Activated T-helper 2 cell treated with anti-CD3 and anti-CD28 coated beads, Interferon-gamma antibody, Interleukin-2, Interleukin-4, amounts not matched to agents 10 μg/mL and 5 μg/mL and 100 μg/mL, durations not matched to agents 14 hours and 24 hours and 36 hours (primary cell): ENCODE results near the gene AMN. TPM values are rescaled to one million over a fixed set of nuclear protein-coding genes. Genes with fewer than 3 reads are reported as not detected.

ENCODE experiments used
- DNase-seq: peaks from one replicate; pipeline ENCODE4 v3.0.0; 2021; ENCODE audit warnings: low spot score
- H3K27ac Mint-ChIP-seq: one replicate; pipeline ENCODE4 v1.8.0; 2021; ENCODE audit warnings: mixed read lengths
- H3K27me3 Mint-ChIP-seq: one replicate; pipeline ENCODE4 v1.8.0; 2021; ENCODE audit warnings: low read depth, mixed read lengths
- H3K36me3 Mint-ChIP-seq: one replicate; pipeline ENCODE4 v1.8.0; 2021; ENCODE audit warnings: low read depth, mixed read lengths
- H3K4me1 Mint-ChIP-seq: one replicate; pipeline ENCODE4 v1.8.0; 2021; ENCODE audit warnings: low read depth, mixed read lengths
- H3K4me3 Mint-ChIP-seq: one replicate; pipeline ENCODE4 v1.8.0; 2021; ENCODE audit warnings: low read depth, mild to moderate bottlenecking, moderate library complexity, mixed read lengths
- H3K9me3 Mint-ChIP-seq: one replicate; pipeline ENCODE4 v1.8.0; 2021; ENCODE audit warnings: mixed read lengths
- intact Hi-C: fragments of 100-400 bp; cut with micrococcal nuclease; formaldehyde crosslinking; loops from one replicate; pipeline ENCODE4 v1.15.1; 2023
- total RNA-seq: library from RNA; stranded (reverse); gene quantifications from 2 replicates; pipeline ENCODE4 v1.2.3, GENCODE V29; 2022

AMN gene
- total RNA-seq, 1 donor from 2014 or later: 0.55 TPM

DNA sequence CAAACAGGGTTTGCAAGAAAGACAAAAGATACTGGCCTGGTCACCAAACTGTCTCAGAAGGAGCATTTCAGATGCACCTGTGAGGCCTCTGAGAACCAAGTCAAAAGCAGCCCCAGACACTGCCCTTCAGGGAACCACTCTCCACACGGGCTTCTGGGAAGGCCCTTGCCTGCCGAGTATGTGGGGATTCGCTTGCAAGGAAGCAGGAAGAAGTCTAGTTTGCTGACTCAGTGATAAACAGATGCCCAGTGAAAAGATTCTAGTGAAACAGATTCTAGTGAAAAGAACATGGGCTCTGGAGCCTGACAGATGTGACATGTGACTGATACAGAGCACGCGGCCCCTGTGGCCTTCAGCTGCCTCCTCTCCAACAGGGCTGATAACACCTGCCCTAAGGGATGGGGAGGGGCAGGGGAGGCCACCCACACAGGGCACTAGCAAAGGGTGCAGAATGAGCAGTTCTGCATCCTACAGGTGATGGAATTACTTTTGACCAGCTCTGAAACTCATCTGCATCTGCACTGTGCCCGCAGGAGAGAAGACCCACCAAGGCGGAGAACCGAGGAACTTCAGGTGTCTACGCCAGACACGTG is 19.1 kb downstream of the AMN start:
- no peak overlapping the region for H3K4me3 Mint-ChIP-seq
- no peaks in the 10 kb centered on the region for H3K27me3 Mint-ChIP-seq
- H3K27ac Mint-ChIP-seq: no peak overlapping the region
- no peaks in the 10 kb centered on the region for H3K36me3 Mint-ChIP-seq
- no peak for DNase-seq
- peaks cover 2% of the 10 kb centered on the region for H3K4me1 Mint-ChIP-seq
- no peaks in the 10 kb centered on the region for H3K9me3 Mint-ChIP-seq
- intact Hi-C loops: no loop called here

DNA sequence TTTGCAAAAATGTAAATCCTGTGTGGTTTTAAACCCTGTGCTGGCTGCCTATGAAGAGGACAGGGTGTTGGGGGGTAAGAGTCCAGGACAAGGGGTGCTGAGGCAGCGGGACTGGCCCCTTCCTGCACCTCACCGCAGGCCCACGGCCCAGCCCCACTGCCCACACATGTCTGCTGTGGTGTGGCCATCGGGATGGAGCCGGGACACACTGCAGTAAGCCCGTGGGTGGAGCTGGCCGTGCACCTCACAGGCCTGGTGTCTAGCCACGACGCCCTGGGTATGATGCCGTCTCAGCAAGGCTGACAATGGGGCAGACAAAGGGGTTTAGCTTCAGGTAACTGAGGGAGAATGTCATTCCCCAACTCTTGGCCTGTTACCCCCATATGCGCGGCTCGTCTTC is 19.6 kb downstream of the AMN start:
- no peak overlapping the region for H3K27ac Mint-ChIP-seq
- H3K36me3 Mint-ChIP-seq: no peaks in the 10 kb centered on the region
- H3K4me3 Mint-ChIP-seq: no peak overlapping the region
- no peak for DNase-seq
- no peaks in the 10 kb centered on the region for H3K9me3 Mint-ChIP-seq
- intact Hi-C loops: no loop called here
- H3K27me3 Mint-ChIP-seq: no peaks in the 10 kb centered on the region
- peaks cover 3% of the 10 kb centered on the region for H3K4me1 Mint-ChIP-seq

DNA sequence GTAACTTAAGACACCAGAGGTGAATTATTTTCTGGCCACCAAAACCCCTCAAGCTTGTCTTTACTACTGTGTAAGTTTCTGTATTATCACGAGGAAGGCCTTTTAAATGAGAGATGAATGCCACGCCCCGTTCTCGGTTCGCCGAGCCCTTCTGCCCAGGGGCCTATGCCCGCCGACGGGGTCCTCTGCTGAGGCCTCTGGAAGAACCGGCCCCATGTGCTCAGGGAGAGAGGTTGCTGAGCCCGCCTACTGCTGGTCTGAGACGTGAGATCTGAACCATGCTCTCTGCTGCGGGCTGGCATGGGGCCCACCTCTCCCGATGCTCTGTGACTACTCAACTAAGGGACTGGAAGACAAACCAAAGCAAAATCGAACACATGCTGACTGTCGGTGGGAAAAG is 21.0 kb downstream of the AMN start:
- Mint-ChIP-seq H3K36me3 (no peaks in the 10 kb centered on the region), H3K27me3 (no peaks in the 10 kb centered on the region), H3K27ac (no peak overlapping the region), H3K4me3 (no peak overlapping the region), H3K9me3 (no peaks in the 10 kb centered on the region), H3K4me1 (peaks cover 5% of the 10 kb centered on the region)
- DNase-seq: no peak
- intact Hi-C loops: no loop called here

DNA sequence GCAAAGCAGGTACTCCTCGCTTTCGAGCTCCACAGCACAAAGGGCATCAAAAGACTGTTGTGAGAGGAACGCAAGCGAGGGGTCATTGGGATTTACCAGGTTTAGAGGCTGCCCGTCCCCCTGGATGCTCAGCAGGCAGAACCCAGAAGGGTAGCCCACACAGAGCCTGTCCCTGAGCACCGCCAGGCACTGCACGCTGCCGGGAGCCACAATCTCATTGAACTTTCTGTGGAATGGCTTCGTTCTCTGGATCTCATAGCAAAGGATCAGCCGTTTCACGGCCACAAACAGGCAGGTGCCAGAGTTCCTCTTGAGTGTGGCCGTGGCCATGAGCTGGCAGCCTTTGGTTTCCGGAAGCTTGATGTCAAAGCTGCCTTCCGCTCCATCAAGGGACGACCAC is 21.5 kb downstream of the AMN start:
- peaks cover 9% of the 10 kb centered on the region for H3K4me1 Mint-ChIP-seq
- H3K9me3 Mint-ChIP-seq: no peaks in the 10 kb centered on the region
- no peak for DNase-seq
- intact Hi-C loops: no loop called here
- H3K27me3 Mint-ChIP-seq: no peaks in the 10 kb centered on the region
- no peaks in the 10 kb centered on the region for H3K36me3 Mint-ChIP-seq
- no peak overlapping the region for H3K4me3 Mint-ChIP-seq
- H3K27ac Mint-ChIP-seq: no peak overlapping the region

DNA sequence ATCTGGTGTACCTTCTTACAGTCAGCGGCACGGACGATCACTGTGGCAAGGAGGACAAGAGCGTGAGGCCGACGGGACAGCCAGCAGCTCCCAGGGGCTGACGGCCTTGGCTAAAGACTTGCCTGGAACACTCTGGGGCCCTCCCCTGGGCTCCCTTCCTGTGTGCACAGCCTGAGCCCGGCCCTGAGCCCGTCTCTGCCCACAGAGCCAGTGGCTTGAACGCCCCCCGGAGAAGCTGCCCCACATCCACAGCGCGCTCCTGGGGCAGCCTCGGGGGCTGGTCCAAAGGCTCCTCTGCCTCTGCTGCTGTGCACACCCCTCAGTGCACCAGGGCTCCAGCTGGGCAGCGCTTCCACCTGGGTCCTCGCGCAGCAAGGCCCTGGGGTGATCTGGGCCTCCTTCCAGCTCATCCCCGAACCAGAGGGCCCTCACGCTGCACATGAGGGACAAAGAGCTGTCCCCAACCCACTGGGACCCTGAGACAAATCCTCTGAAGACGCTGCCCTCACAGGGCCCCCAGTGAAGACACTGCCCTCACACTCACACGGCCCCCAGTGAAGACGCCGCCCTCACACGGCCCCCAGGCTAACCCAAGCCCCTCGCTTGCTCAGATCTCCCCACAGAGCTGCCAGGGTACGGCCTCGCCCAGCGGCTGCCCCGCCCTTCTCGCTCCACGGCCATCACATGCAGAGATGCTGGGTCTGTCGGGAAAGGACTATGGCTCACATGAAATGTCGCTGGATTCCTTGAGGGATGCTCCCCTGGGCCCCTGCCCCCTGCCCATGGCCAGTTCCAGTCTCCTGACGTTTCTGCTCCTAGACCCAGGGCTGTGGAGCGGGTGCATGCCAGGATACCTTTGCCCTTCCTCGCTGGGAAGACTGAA is 22.2 kb downstream of the AMN start:
- intact Hi-C loops: no loop called here
- Mint-ChIP-seq H3K27me3 (no peaks in the 10 kb centered on the region), H3K27ac (no peak overlapping the region), H3K4me3 (no peak overlapping the region), H3K4me1 (peaks cover 16% of the 10 kb centered on the region), H3K36me3 (no peaks in the 10 kb centered on the region), H3K9me3 (no peaks in the 10 kb centered on the region)
- DNase-seq: no peak

DNA sequence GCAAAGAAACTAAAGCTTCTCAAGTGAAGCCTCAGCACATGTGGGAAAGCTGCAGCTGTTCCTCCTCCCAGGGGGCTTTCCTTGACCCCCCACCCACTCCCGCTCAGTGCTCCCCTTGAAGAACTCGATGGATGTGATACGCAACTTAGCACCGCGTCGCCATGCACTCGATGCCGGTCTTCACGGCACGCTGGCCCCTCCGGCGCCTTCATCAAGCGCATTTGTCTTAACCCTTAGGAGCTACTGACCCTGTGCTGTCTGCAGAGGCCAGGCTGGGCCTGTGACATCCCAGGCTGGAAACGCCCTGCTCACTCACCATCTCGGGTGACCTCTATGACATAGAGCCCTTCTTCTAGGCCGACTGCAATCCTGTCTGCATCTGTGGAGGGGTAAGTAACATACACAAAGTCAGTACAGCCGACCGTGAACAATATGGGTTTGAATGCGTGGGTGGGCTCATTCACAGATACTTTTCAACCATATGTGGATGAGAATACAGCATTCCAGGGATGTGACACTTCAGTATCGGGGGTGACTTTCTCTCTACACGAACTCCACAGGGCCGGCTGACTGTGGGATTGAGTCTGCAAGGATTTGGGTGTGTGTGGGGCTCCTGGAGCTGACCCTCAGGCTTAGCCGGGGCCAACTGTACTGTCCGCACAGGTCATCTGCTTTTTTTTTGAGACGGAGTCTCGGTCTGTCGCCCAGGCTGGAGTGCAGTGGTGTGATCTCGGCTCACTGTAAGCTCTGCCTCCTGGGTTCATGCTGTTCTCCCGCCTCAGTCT is 23.1 kb downstream of the AMN start:
- intact Hi-C loops: no loop called here
- peaks cover 17% of the 10 kb centered on the region for H3K4me1 Mint-ChIP-seq
- no peak for DNase-seq
- no peaks in the 10 kb centered on the region for H3K27me3 Mint-ChIP-seq
- no peak overlapping the region for H3K4me3 Mint-ChIP-seq
- no peaks in the 10 kb centered on the region for H3K9me3 Mint-ChIP-seq
- no peaks in the 10 kb centered on the region for H3K36me3 Mint-ChIP-seq
- no peak overlapping the region for H3K27ac Mint-ChIP-seq

DNA sequence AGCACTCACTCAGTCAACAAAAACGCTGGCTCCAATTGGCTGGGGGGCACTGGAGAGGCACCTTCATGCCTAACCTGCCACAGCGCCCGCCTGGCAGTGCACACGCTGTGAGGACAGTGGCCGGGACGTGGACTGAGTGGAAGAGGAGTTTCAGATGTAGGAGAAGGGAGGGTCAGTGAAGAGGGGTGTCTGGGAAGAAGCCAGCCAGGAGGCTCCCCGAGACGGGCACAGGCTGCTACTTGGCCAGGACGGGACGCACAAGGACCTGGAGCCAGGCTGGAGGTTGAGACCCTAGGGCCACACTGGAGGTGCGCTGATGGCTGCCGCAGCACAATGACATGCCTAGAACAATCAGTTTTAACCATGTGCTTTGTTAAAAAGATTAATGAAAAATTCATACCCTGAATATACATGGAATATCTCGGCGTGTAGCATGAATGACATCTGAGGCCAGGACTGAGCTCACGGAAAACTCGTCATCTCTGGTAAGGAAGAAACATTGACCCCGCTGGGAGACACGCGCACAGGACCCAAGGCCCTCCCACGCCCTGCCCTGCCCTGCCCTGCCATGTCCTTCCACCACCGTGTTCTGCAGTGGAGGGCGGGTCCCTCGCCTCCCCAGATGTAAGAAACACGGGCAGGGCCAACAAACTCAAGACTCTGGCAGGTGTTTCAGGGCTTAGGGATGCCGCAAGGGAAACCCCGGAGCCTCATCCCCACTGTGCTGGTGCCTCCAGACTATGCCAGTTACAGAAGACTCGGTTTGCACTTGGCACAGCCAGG is 25.0 kb downstream of the AMN start:
- Mint-ChIP-seq H3K4me3 (no peak overlapping the region), H3K4me1 (peaks cover 17% of the 10 kb centered on the region), H3K27me3 (no peaks in the 10 kb centered on the region), H3K9me3 (no peaks in the 10 kb centered on the region), H3K36me3 (no peaks in the 10 kb centered on the region), H3K27ac (peak overlapping the region; percentile 52)
- intact Hi-C loops: no loop called here
- DNase-seq: no peak

DNA sequence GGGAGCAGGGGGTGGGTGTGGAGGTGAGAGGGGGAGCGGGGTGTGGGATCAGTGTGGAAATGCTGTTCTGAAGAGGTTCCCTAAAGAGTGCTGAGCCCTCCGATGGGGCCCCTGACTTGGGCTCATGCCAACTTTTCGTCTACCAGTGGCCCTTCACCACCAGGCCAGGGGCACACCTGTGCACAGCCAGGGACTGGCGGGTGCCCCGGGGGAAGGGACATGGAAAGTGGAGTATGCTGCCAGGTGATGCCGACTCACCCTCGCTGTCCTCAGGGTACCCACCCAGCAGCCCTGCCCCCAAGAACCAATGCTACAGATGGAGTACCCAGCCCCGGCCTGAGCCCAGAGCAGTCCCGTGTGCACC is 26.2 kb downstream of the AMN start:
- Mint-ChIP-seq H3K27me3 (no peaks in the 10 kb centered on the region), H3K4me3 (no peak overlapping the region), H3K27ac (no peak overlapping the region), H3K36me3 (no peaks in the 10 kb centered on the region), H3K9me3 (no peaks in the 10 kb centered on the region), H3K4me1 (peaks cover 17% of the 10 kb centered on the region)
- no peak for DNase-seq
- intact Hi-C loops: no loop called here

DNA sequence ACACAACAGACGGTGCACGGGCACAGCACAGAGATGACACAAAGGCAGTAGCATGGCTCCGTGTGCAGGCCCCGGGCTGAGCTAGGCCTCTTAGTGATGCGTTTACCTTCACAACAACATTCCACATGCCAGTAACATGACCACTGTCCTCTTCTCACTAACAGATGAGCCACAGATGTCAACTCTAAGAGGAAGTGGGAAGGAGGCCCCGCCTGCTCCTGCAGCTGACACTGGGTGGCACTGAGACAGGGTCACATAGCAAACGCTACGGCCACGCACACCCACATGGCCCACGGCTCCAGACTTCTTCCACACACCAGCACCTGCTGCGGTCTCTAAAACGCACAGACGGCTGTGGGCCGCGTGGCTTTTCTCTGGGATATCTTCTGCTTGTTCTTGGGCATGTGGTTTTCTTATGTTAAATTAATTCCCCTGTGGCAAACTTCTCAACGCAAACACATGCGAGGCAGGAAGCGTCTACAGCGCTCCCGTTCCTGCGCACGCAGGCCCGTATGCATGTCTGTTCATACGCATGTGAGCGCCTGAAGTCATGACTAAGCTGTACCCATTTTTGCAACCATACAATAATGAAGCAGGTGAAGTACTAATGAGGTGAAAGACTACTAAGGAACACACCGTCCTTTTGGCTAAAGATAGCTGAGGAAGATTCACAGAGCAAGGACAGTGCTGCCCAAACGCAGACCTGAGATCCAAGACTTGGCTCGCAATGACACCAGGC is 26.8 kb downstream of the AMN start:
- peaks cover 17% of the 10 kb centered on the region for H3K4me1 Mint-ChIP-seq
- DNase-seq: peak; percentile 19
- no peaks in the 10 kb centered on the region for H3K9me3 Mint-ChIP-seq
- no peaks in the 10 kb centered on the region for H3K36me3 Mint-ChIP-seq
- peak overlapping the region; percentile 48 for H3K27ac Mint-ChIP-seq
- intact Hi-C loops: no loop called here
- H3K4me3 Mint-ChIP-seq: no peak overlapping the region
- no peaks in the 10 kb centered on the region for H3K27me3 Mint-ChIP-seq

DNA sequence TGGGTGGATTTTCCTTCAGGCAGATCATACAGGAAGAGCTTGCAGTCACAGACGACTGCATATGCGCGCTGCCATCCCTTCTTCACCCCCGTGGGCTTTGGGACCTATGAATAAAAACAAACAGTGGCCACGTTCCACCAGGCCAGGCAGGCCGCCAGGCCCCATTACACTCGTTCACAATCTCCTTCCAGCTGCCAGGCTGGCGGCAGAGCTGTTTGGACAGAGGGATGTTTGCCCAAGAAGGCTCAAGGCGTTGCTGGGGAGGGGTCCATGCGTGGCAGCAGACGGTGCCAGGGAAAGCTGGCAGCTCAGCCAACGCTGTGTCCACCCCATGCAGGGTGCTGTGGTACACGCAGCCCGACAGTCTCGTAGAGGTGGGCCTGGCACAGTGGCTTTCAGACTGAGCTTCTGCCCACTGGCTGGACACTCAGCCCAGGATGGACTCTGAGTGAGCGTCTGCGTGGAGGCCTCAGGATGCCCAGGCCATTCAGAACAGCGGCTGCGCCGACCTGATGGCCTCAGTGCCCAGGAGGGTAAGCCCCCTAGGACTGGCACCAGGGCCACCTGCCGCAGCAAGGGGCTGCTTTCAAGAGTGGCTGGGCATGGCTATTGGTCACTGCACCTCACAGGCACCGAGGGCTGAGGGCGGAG is 27.5 kb downstream of the AMN start:
- Mint-ChIP-seq H3K4me3 (no peak overlapping the region), H3K4me1 (peaks cover 17% of the 10 kb centered on the region), H3K27me3 (no peaks in the 10 kb centered on the region), H3K36me3 (no peaks in the 10 kb centered on the region), H3K9me3 (no peaks in the 10 kb centered on the region), H3K27ac (no peak overlapping the region)
- intact Hi-C loops: no loop called here
- DNase-seq: no peak

DNA sequence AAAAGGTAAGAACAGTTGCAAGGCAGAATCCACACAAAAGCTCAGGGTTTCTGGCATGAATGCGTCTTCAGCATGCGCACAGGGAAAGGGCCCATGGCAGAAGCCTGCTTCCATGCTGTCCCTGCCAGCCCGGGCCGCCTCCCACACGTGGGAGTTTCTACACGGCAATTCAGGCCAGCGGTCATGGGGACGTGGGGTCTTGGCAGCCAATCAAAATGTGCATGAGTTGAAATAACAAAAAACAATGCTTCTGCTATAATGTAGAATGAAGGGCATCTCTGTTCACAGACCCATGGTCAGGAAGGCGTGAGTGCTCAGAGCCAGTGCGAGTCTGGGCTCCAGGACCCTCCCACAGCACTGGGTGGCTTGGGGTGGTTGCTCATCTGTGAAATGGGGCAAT is 28.6 kb downstream of the AMN start:
- intact Hi-C loops: no loop called here
- no peaks in the 10 kb centered on the region for H3K9me3 Mint-ChIP-seq
- H3K4me1 Mint-ChIP-seq: peaks cover 17% of the 10 kb centered on the region
- no peak for DNase-seq
- no peaks in the 10 kb centered on the region for H3K36me3 Mint-ChIP-seq
- no peaks in the 10 kb centered on the region for H3K27me3 Mint-ChIP-seq
- H3K27ac Mint-ChIP-seq: no peak overlapping the region
- H3K4me3 Mint-ChIP-seq: no peak overlapping the region

DNA sequence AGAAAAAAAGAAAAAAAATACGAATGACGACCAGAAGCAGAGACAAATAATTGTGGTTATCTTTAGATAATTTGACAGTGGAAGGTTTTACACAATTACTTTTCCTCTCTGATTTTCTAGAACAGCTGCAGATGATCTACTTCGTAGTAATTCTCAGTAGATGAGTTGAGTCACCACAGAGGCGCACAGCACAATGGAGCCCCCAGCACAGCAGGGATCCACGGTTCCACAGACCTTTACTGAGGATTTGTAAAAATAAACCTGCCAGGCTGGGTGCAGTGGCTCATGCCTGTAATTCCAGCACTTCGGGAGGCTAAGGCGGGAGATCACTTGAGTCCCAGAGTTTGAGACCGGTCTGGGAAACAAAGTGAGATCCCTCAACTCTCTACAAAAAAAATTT is 29.3 kb downstream of the AMN start:
- H3K36me3 Mint-ChIP-seq: no peaks in the 10 kb centered on the region
- intact Hi-C loops: no loop called here
- no peak overlapping the region for H3K27ac Mint-ChIP-seq
- no peak overlapping the region for H3K4me3 Mint-ChIP-seq
- no peaks in the 10 kb centered on the region for H3K9me3 Mint-ChIP-seq
- peaks cover 14% of the 10 kb centered on the region for H3K4me1 Mint-ChIP-seq
- no peaks in the 10 kb centered on the region for H3K27me3 Mint-ChIP-seq
- no peak for DNase-seq
